ENCODE results near the gene CD44. TPM values are rescaled to one million over a fixed set of nuclear protein-coding genes. Genes with fewer than 3 reads are reported as not detected.

Gene CD44
- total RNA-seq, 1 donor from 2014 or later = 613 TPM

DNA sequence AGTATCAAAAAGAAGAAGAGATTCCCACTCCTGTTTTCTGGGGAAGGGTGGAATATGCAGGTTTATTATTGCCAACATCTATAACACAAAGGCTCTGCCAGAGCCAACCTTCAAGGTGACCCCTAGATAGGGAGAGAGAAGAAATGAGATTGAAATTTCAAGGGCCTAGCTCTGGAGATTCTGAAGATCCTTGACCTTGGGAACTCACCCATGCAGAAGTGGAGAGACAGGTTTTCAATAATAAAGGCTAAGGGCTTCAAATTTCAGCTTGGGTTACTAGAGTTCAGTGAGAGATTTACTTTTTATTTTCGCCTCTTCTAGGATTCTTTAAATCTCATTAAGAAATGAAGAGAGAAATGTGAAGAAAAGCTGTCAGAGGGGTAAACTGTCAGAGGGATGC, 98.4 kb downstream of the CD44 start:
- ATAC-seq (peak; percentile 55 to 62), DNase-seq (no peak)
- Histone ChIP-seq H3K9me3 (peaks cover 4% of the 10 kb centered on the region), H3K4me3 (no peak overlapping the region), H3K4me1 (peaks cover 27% of the 10 kb centered on the region), H3K36me3 (no peaks in the 10 kb centered on the region), H3K27ac (no peak overlapping the region), H3K27me3 (ENCODE audit: low read depth) (no peaks in the 10 kb centered on the region)
- TF ChIP-seq, protein P1, sequence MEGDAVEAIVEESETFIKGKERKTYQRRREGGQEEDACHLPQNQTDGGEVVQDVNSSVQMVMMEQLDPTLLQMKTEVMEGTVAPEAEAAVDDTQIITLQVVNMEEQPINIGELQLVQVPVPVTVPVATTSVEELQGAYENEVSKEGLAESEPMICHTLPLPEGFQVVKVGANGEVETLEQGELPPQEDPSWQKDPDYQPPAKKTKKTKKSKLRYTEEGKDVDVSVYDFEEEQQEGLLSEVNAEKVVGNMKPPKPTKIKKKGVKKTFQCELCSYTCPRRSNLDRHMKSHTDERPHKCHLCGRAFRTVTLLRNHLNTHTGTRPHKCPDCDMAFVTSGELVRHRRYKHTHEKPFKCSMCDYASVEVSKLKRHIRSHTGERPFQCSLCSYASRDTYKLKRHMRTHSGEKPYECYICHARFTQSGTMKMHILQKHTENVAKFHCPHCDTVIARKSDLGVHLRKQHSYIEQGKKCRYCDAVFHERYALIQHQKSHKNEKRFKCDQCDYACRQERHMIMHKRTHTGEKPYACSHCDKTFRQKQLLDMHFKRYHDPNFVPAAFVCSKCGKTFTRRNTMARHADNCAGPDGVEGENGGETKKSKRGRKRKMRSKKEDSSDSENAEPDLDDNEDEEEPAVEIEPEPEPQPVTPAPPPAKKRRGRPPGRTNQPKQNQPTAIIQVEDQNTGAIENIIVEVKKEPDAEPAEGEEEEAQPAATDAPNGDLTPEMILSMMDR (IDR thresholded peaks at IDR 0.05) = no peak
- intact Hi-C loops (cut with DNase I) = no loop called here

DNA sequence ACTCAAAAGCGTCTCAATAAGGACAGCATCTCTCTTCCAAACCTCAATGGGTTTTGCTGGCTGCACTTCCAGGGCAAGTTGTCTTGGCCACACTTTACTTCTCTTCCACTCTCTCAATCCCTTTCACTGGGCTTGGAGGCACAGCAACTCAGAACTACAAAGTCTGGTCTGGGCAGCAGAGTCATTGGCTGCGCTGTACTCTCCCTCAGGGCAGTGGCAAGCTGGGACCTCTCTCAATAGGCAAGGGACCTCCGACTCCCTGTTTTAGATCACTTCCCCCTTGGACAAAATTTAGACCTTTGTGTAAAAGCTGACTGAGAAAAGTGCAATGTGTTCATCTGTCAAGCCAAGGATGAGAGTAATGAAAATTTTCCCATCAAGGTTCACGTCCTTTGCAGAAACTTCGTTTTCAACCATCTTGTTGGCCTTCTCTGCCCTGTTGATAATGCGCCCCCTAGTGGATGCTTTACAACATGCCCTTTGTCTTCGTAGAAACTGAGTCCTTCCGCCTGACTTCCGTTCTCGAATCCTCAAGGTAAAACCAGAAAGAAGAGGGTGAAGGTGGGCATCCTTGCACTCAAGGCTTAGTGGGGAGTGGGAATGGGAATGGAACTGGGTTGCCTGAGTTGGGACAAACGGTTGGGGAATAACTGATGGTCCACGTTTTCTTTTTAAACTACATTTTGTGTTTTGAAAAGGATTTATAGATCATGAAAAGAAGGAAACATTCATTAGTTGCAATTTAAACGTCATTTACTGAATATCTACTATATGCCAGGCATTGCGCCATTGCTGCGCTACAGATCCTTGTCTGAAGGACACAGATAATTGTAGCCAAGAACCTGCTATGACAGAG, 99.1 kb downstream of the CD44 start:
- H3K4me3 ChIP-seq = no peak overlapping the region
- ATAC-seq (peak; percentile 59 to 71), DNase-seq (no peak)
- TF ChIP-seq, protein P1 (IDR thresholded peaks at IDR 0.05) = peak; percentile 77
- no peak overlapping the region for H3K27ac ChIP-seq
- no peaks in the 10 kb centered on the region for H3K36me3 ChIP-seq
- intact Hi-C loops (cut with DNase I) = no loop called here
- H3K9me3 ChIP-seq = peaks cover 4% of the 10 kb centered on the region
- no peaks in the 10 kb centered on the region for H3K27me3 ChIP-seq (ENCODE audit: low read depth)
- H3K4me1 ChIP-seq = peaks cover 21% of the 10 kb centered on the region

DNA sequence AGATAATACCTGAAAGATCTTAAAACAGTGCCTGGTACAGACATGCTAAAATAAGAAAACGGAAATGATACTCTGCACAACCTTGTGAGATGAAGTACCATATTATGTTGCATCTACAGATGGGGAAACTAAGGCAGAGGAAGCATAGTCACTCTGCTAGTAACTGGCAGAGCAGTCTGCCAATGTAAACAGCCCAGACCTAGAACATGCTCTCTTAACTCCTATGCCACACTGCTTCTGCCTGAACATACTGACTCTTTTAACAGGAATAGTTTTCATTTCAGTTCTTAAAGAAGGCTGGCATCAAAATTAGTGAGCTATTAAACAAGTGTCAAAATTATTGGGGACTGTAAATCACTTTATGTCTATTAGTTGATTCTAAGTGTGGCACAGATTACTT, 99.9 kb downstream of the CD44 start:
- intact Hi-C loops (cut with DNase I) = no loop called here
- no peaks in the 10 kb centered on the region for H3K36me3 ChIP-seq
- H3K4me3 ChIP-seq = no peak overlapping the region
- TF ChIP-seq, protein P1 (IDR thresholded peaks at IDR 0.05) = no peak
- no peak overlapping the region for H3K27ac ChIP-seq
- H3K4me1 ChIP-seq = peaks cover 21% of the 10 kb centered on the region
- DNase-seq (no peak), ATAC-seq (no peak)
- no peaks in the 10 kb centered on the region for H3K9me3 ChIP-seq
- H3K27me3 ChIP-seq (ENCODE audit: low read depth) = no peaks in the 10 kb centered on the region

DNA sequence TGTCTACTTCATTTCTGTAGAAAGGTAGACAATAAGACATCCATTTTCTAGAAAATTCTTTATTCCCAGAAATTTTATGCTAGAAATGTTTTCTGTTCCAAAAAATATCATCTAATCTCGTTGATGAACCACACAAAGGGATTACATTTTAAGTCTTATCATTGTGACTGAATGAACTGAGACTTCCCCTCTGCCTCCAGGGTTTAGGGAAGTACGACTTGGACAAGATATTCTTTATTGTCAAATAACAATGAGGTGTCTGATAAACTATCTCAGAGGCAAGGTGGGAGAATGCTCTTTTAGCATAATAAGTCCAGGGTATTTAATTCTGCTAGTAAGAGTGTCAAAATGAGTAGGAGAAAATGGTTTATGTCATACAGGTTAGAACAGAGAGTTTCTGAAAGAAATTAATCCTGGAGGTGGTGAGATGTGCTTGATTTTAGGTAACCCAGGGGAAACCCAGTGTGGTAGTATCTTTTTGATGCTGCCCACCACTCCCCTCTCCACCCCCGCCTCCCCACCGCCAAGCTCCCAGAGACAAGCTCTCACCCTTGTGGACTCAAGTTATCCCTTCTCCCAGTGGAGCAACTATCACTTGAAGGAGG, 100.6 kb downstream of the CD44 start:
- DNase-seq (no peak), ATAC-seq (no peak)
- Histone ChIP-seq H3K4me3 (no peak overlapping the region), H3K27me3 (ENCODE audit: low read depth) (no peaks in the 10 kb centered on the region), H3K4me1 (peaks cover 21% of the 10 kb centered on the region), H3K27ac (no peak overlapping the region), H3K9me3 (no peaks in the 10 kb centered on the region), H3K36me3 (no peaks in the 10 kb centered on the region)
- intact Hi-C loops (cut with DNase I) = no loop called here
- TF ChIP-seq, protein P1 (IDR thresholded peaks at IDR 0.05) = no peak

DNA sequence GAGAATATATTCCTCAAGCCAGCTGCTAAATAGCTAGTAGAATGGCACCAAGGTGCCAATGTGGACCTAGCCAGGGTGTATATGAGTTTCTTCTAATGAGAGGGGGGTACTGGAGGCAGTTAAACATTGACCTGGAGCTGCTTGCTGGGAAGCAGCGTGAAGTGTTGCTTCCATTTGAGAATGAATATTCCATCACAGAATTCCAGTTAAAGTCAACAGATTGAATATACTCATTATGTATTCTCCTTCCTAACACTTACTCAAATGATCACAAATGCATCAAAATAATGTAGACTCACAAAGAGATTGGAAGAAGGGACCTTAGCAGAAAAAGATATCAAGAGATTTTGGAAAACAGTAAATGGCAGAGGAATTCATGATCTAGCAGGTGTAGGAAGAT, 102.1 kb downstream of the CD44 start:
- TF ChIP-seq, protein P1 (IDR thresholded peaks at IDR 0.05) = no peak
- H3K27ac ChIP-seq = no peak overlapping the region
- DNase-seq (no peak), ATAC-seq (no peak)
- intact Hi-C loops (cut with DNase I) = no loop called here
- H3K9me3 ChIP-seq = no peaks in the 10 kb centered on the region
- H3K36me3 ChIP-seq = no peaks in the 10 kb centered on the region
- H3K27me3 ChIP-seq (ENCODE audit: low read depth) = no peaks in the 10 kb centered on the region
- peaks cover 20% of the 10 kb centered on the region for H3K4me1 ChIP-seq
- H3K4me3 ChIP-seq = no peak overlapping the region
